Astrocyte of the spinal cord (primary cell): Measurements from ENCODE around the gene FAM8A1.

ENCODE experiments used
- DNase-seq: peaks from one replicate; pipeline ENCODE4 v3.0.0; 2011; ENCODE audit warnings: low read depth, low spot score
- H3K4me3 ChIP-seq: 2 replicates; pipeline ENCODE4 v1.5.1; 2011; ENCODE audit warnings: low read depth, mild to moderate bottlenecking, low read length, moderate library complexity
- in situ Hi-C: cut with HindIII; loops from 2 replicates; pipeline ENCODE4 v1.10.0; 2017; ENCODE audit warnings: low sequenced_read_pairs
- TF ChIP-seq, protein P1 (sequence below): IDR thresholded peaks from 2 replicates; pipeline ENCODE4 v1.5.1; 2012; ENCODE audit warnings: low read depth, mild to moderate bottlenecking, low read length, inconsistent platforms

Gene FAM8A1

DNA sequence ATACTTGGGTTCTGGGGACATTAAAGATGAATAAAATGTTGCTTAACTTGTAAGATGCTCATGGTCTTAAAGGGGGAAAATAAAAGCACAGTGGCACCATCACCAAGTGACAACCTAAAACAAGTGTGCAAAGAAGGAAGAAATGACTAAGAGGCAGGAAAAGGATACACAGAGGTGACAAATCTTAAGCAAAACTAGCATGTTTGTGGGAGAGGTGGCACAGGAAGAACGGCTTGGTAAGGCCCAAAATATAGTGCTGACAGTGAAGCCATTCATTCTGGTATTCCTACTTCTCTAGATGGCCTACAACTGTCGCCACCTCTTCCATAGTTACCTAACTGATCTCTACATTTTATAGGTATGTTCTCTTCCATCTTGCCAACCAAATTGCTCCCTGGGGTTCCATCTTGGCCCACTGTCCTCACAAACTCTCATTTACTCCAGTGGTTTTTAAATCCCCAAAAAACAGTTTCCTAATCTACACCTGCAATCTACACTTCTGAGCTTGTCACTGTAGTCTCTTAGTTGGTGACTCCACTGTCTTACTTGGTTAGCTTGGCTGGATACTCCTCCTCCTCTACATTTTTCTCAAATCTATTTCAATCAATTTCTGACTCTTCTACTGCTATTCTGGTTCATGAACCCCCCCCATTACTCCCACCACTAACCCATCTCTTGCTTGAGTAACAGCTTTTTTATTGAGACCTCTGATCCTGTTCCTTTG, 33.5 kb downstream of the FAM8A1 start:
- H3K4me3 ChIP-seq = no peak overlapping the region
- in situ Hi-C loops = no loop called here
- TF ChIP-seq, protein P1, sequence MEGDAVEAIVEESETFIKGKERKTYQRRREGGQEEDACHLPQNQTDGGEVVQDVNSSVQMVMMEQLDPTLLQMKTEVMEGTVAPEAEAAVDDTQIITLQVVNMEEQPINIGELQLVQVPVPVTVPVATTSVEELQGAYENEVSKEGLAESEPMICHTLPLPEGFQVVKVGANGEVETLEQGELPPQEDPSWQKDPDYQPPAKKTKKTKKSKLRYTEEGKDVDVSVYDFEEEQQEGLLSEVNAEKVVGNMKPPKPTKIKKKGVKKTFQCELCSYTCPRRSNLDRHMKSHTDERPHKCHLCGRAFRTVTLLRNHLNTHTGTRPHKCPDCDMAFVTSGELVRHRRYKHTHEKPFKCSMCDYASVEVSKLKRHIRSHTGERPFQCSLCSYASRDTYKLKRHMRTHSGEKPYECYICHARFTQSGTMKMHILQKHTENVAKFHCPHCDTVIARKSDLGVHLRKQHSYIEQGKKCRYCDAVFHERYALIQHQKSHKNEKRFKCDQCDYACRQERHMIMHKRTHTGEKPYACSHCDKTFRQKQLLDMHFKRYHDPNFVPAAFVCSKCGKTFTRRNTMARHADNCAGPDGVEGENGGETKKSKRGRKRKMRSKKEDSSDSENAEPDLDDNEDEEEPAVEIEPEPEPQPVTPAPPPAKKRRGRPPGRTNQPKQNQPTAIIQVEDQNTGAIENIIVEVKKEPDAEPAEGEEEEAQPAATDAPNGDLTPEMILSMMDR = no peak
- DNase-seq = no peak

DNA sequence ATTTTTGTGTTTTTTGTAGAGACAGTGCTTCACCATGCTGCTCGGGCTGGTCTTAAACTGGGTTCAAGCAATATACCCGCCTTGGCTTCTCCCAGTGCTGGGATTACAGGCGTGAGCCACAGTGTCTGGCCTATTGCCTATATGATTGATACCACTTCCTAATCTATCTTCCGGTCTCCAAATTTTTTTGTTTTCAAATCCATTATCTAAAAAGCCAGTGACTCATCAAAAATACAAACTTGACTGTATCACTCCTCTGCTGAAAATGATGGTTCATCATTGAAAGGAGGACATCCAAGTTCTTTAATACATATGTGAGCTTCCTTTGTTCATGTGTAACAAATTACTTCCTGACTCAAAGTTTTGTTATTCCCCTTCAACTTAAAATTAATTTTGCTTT, 35.5 kb downstream of the FAM8A1 start:
- in situ Hi-C loops = no loop called here
- TF ChIP-seq, protein P1 = no peak
- no peak for DNase-seq
- no peak overlapping the region for H3K4me3 ChIP-seq

DNA sequence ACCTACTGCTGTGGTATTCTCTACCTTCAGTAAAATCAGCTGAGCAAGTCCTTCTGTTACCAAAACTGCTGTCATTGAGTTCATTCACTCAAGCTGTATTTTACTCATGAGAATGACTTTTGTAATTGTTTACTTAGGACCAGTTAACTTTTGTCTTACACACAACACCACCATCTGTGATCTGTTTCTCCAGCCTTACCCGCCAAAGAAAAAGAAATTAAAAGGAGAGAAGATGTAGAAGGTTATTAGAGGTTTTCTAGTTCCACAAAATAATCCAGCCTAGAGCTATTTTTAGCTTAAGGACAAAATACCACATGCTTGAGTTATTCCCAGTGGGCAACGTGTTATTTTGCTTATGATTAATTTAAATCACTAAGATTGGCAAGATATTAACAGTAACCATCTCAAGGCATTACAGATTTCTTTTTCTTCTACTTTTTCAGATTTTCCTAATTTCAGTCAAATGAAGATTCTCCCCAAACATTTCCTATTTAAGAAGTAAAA, 38.2 kb downstream of the FAM8A1 start:
- DNase-seq = no peak
- H3K4me3 ChIP-seq = no peak overlapping the region
- TF ChIP-seq, protein P1 = no peak
- in situ Hi-C loops = no loop called here

DNA sequence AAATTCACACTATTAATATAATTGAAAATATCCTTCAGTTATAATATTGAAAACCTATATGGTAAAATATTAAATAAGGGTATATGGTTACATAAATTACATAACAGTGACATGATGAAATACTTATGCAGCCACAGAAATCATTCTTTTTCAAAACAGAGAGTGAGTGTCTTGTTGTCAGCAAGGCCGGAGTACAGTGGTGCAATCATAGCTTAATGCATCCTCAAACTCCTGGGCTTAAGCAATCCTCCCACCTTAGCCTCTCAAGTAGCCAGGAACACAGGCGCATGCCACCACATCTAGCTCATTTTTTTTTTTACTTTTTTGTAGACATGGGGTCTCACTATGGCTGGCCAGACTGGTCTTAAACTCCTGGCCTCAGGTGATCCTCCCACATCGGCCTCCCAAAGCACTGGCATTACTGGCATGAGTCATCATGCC, 40.4 kb downstream of the FAM8A1 start:
- DNase-seq = no peak
- in situ Hi-C loops = no loop called here
- TF ChIP-seq, protein P1 = no peak

DNA sequence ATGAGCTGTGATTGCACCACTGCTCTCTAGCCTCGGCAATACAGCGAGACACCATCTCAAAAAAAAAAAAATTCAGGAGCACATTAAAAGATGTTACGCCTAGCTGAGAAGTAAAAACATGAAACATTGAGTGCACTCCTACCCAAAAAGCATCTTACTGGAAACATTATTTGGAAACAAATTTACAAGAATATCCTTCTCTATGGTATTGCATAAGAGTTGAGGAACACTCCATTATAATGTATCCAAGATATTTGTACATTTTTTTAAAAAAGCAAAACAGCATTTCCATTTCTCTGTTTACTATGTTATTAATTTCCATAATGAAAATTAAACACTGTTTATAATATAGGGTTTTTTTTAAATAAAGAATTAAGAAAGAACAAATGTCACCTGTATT, 48.6 kb downstream of the FAM8A1 start:
- in situ Hi-C loops = no loop called here
- TF ChIP-seq, protein P1 = no peak
- DNase-seq = no peak
- H3K4me3 ChIP-seq = no peak overlapping the region

More for the DNA sequence above, 40.4 kb downstream of the FAM8A1 start:
- no peak overlapping the region for H3K4me3 ChIP-seq

DNA sequence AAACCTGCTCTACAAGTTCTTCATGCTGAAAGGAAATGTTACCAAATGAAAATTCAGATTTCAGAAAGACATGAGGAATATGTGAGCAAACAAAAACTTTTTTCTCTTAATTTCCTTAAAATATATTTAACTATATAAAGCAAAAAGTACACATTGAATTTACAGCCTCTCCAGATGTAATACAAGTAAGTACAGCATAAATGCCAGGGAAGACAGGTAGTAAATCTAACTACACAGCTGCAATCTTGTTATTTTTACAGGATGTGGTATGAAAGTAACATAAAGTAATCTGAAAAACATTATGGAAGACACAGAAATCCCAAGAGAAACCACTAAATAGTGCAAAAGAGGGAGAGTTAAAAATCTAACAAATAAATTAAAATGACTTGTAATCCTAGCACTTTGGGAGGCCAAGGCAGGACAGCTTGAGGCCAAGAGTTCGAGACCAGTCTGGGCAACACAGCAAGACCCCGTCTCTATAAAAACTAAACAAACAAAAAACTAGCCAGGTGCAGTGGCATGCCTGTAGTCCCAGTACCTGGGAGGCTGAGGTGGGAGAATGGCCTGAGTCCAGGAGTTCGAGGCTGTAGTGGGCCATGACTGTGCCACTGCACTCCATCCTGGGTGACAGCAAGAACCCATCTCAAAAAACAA, 50.7 kb downstream of the FAM8A1 start:
- no peak for DNase-seq
- no peak overlapping the region for H3K4me3 ChIP-seq
- TF ChIP-seq, protein P1 = no peak
- in situ Hi-C loops = no loop called here
